ENCODE results near the gene NEK4. TPM values are rescaled to one million over a fixed set of nuclear protein-coding genes. Genes with fewer than 3 reads are reported as not detected.

NEK4 gene
- total RNA-seq, 1 experiment from 2014 or later = 40.5 TPM

- Histone ChIP-seq H3K4me1 (no peaks in the 10 kb centered on the region), H3K9me3 (no peaks in the 10 kb centered on the region), H3K4me3 (ENCODE audit: low read depth, low read length) (no peak overlapping the region), H3K27me3 (replicated peaks; ENCODE audit: control insufficient read depth, insufficient read depth, low read length) (no peaks in the 10 kb centered on the region), H3K36me3 (ENCODE audit: control insufficient read depth, insufficient read depth, low read length) (no peaks in the 10 kb centered on the region)
- no TSS peak for BruUV-seq (replicated peaks)
- DNase-seq = no peak
- H3K4me3 Mint-ChIP-seq (ENCODE audit: unreplicated experiment) = no peak overlapping the region
- H3K36me3 Mint-ChIP-seq (ENCODE audit: insufficient read depth, unreplicated experiment) = no peaks in the 10 kb centered on the region
- H3K27ac Mint-ChIP-seq (ENCODE audit: unreplicated experiment) = no peak overlapping the region
- intact Hi-C loops (cut with micrococcal nuclease; ENCODE audit: unreplicated experiment) = no loop called here
- no peaks in the 10 kb centered on the region for H3K9me3 Mint-ChIP-seq (ENCODE audit: unreplicated experiment)
- H3K27me3 Mint-ChIP-seq (ENCODE audit: insufficient read depth, unreplicated experiment) = no peaks in the 10 kb centered on the region
- ChIA-PET CTCF (no interaction called here), POLR2A (no interaction called here)
- TF ChIP-seq CTCF (IDR thresholded peaks at IDR 0.05; ENCODE audit: insufficient read depth in 1 of 2, low read depth in 1 of 2, low read length in 1 of 2, severe bottlenecking in 1 of 2, unreplicated experiment in 1 of 2) = no peak
- H3K4me1 Mint-ChIP-seq (ENCODE audit: low read depth, unreplicated experiment) = no peaks in the 10 kb centered on the region
These were observed 15.8 kb upstream of the NEK4 start for GRCh38 chr3:52786330-52787215.

DNA sequence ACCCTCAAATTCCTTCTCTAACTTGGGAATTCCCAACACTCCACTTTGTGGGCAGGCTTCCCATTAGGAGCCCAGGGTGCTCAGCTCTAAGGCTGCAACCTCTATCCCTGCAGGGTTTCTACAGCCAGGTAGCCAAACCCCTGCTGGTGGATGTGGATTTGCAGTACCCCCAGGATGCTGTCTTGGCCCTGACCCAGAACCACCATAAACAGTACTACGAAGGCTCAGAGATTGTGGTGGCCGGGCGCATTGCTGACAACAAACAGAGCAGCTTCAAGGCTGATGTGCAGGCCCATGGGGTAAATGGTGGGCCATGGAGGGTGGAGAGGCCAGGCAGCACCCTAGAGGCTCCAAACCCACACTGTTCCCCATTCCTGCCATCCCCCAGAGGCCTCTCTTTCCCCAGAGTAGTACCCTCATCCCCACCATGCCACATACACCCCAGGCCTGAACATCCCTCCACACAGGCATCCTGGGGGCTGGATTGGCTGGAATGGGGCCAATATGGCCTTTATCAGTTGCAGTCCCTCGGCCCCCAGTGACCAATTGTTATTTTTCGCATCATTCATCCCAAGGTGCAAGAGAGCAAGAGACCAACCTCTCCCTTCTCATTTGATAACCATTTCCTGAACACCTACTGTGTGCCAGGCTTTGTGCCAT, 14.3 kb upstream of the NEK4 start:
- DNase-seq = no peak
- intact Hi-C loops (cut with micrococcal nuclease; ENCODE audit: unreplicated experiment) = no loop called here
- no peaks in the 10 kb centered on the region for H3K4me1 Mint-ChIP-seq (ENCODE audit: low read depth, unreplicated experiment)
- H3K36me3 Mint-ChIP-seq (ENCODE audit: insufficient read depth, unreplicated experiment) = no peaks in the 10 kb centered on the region
- H3K9me3 ChIP-seq = no peaks in the 10 kb centered on the region
- no peaks in the 10 kb centered on the region for H3K27me3 ChIP-seq (replicated peaks; ENCODE audit: control insufficient read depth, insufficient read depth, low read length)
- no peak for TF ChIP-seq CTCF (IDR thresholded peaks at IDR 0.05; ENCODE audit: insufficient read depth in 1 of 2, low read depth in 1 of 2, low read length in 1 of 2, severe bottlenecking in 1 of 2, unreplicated experiment in 1 of 2)
- BruUV-seq (replicated peaks) = no TSS peak
- no peaks in the 10 kb centered on the region for H3K36me3 ChIP-seq (ENCODE audit: control insufficient read depth, insufficient read depth, low read length)
- H3K4me3 Mint-ChIP-seq (ENCODE audit: unreplicated experiment) = no peak overlapping the region
- no peaks in the 10 kb centered on the region for H3K4me1 ChIP-seq
- ChIA-PET POLR2A (interaction anchor here (0.5 kb wide), 1 partner anchor 30 kb away, joined by 6 read pairs; no protein-coding TSS in a partner anchor), CTCF (interaction anchor here (1.1 kb wide), 1 partner anchor 10 kb away, joined by 6 read pairs; no protein-coding TSS in a partner anchor)
- H3K27me3 Mint-ChIP-seq (ENCODE audit: insufficient read depth, unreplicated experiment) = no peaks in the 10 kb centered on the region
- no peak overlapping the region for H3K27ac Mint-ChIP-seq (ENCODE audit: unreplicated experiment)
- H3K9me3 Mint-ChIP-seq (ENCODE audit: unreplicated experiment) = no peaks in the 10 kb centered on the region
- H3K4me3 ChIP-seq (ENCODE audit: low read depth, low read length) = no peak overlapping the region

DNA sequence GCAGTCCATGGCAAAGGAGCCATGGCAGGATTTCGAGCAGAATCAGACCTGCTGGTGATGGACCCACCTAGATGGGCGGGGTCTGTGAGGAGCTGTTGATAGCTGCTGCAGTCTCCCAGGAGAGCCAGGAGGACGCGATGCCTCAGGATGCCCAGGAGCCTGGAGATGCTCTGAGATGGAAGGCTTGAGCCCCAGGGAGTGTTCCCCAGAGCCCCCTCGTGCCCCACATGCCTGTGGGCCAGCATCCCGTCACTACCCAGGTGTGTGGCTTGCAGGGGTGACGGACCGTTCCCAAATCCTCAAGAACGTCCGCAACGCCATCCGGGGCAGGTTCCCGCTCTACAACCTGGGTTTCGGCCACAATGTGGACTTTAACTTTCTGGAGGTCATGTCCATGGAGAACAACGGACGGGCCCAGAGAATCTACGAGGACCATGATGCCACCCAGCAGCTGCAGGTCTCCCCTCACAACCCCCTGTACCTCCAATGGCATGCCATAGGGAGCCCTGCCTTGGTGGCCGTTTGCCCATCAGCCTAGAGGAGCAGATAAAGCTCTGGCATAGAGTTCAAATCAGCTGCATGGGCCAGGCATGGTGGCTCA, 13.4 kb upstream of the NEK4 start:
- CTCF ChIA-PET = interaction anchor here (0.7 to 0.8 kb wide), 2 partner anchors 9 to 15 kb away, joined by 3 read pairs; no protein-coding TSS in a partner anchor
- Mint-ChIP-seq H3K27me3 (ENCODE audit: insufficient read depth, unreplicated experiment) (no peaks in the 10 kb centered on the region), H3K9me3 (ENCODE audit: unreplicated experiment) (no peaks in the 10 kb centered on the region), H3K4me3 (ENCODE audit: unreplicated experiment) (no peak overlapping the region), H3K36me3 (ENCODE audit: insufficient read depth, unreplicated experiment) (no peaks in the 10 kb centered on the region), H3K4me1 (ENCODE audit: low read depth, unreplicated experiment) (no peaks in the 10 kb centered on the region), H3K27ac (ENCODE audit: unreplicated experiment) (no peak overlapping the region)
- POLR2A ChIA-PET = interaction anchor here (1.2 kb wide), 1 partner anchor 8 kb away, joined by 3 read pairs; no protein-coding TSS in a partner anchor
- no peak for TF ChIP-seq CTCF (IDR thresholded peaks at IDR 0.05; ENCODE audit: insufficient read depth in 1 of 2, low read depth in 1 of 2, low read length in 1 of 2, severe bottlenecking in 1 of 2, unreplicated experiment in 1 of 2)
- H3K36me3 ChIP-seq (ENCODE audit: control insufficient read depth, insufficient read depth, low read length) = no peaks in the 10 kb centered on the region
- H3K4me1 ChIP-seq = no peaks in the 10 kb centered on the region
- no TSS peak for BruUV-seq (replicated peaks)
- intact Hi-C loops (cut with micrococcal nuclease; ENCODE audit: unreplicated experiment) = no loop called here
- H3K9me3 ChIP-seq = no peaks in the 10 kb centered on the region
- H3K27me3 ChIP-seq (replicated peaks; ENCODE audit: control insufficient read depth, insufficient read depth, low read length) = no peaks in the 10 kb centered on the region
- DNase-seq = peak in 1 of 2 experiments; percentile 22
- no peak overlapping the region for H3K4me3 ChIP-seq (ENCODE audit: low read depth, low read length)

Data from Caco-2 (cell line).